Measurements from ENCODE around the gene RNF222.

RNF222 gene

GRCh38 chr17:8398980-8399379 lies 1.4 kb upstream of the RNF222 start:
- TF ChIP-seq CREB1 (IDR thresholded peaks at IDR 0.05; ENCODE audit: low read depth) = no peak
- TF ChIP-seq REST (IDR thresholded peaks at IDR 0.05; ENCODE audit: low read depth) = peak; percentile 45; the same call in 1 of the 2 replicates

GRCh38 chr17:8393470-8394231 lies 4.0 kb downstream of the RNF222 start:
- TF ChIP-seq CEBPB (IDR thresholded peaks at IDR 0.05) = no peak
- TF ChIP-seq CREB1 (IDR thresholded peaks at IDR 0.05; ENCODE audit: low read depth) = no peak
- no peak for TF ChIP-seq REST (IDR thresholded peaks at IDR 0.05; ENCODE audit: low read depth)
- TF ChIP-seq TAF1 (IDR thresholded peaks at IDR 0.05; ENCODE audit: low read depth) = no peak
- no peak for TF ChIP-seq ZBTB7A (IDR thresholded peaks at IDR 0.05; ENCODE audit: low read depth)
- TF ChIP-seq EGR1 (IDR thresholded peaks at IDR 0.05) = no peak
- no peak for TF ChIP-seq MAX (IDR thresholded peaks at IDR 0.05)
- TF ChIP-seq TEAD4 (IDR thresholded peaks at IDR 0.05) = no peak
- no peak for TF ChIP-seq EP300 (IDR thresholded peaks at IDR 0.05; ENCODE audit: borderline replicate concordance)
- TF ChIP-seq RAD21 (IDR thresholded peaks at IDR 0.05; ENCODE audit: low read depth) = no peak
- TF ChIP-seq NFIC (IDR thresholded peaks at IDR 0.05) = no peak
- no peak for TF ChIP-seq FOXM1 (IDR thresholded peaks at IDR 0.05; ENCODE audit: borderline replicate concordance, low read depth)
- no peak for TF ChIP-seq TCF12 (IDR thresholded peaks at IDR 0.05; ENCODE audit: low read depth)
- TF ChIP-seq USF1 (IDR thresholded peaks at IDR 0.05) = no peak
- no peak for TF ChIP-seq YY1 (IDR thresholded peaks at IDR 0.05; ENCODE audit: low read depth)

- no peak for TF ChIP-seq EP300 (IDR thresholded peaks at IDR 0.05; ENCODE audit: borderline replicate concordance)
- TF ChIP-seq CREB1 (IDR thresholded peaks at IDR 0.05; ENCODE audit: low read depth) = no peak
- TF ChIP-seq YY1 (IDR thresholded peaks at IDR 0.05; ENCODE audit: low read depth) = no peak
- no peak for TF ChIP-seq FOXM1 (IDR thresholded peaks at IDR 0.05; ENCODE audit: borderline replicate concordance, low read depth)
- TF ChIP-seq ZBTB7A (IDR thresholded peaks at IDR 0.05; ENCODE audit: low read depth) = no peak
These were observed 4.8 kb downstream of the RNF222 start for GRCh38 chr17:8392674-8393469.

GRCh38 chr17:8392274-8392673 lies 5.4 kb downstream of the RNF222 start:
- TF ChIP-seq RAD21 (IDR thresholded peaks at IDR 0.05; ENCODE audit: low read depth) = no peak
- TF ChIP-seq TCF12 (IDR thresholded peaks at IDR 0.05; ENCODE audit: low read depth) = 0 out of 2 replicates have a peak, but pooled peaks have one; percentile 3

- no peak for TF ChIP-seq TEAD4 (IDR thresholded peaks at IDR 0.05)
- TF ChIP-seq CEBPB (IDR thresholded peaks at IDR 0.05) = no peak
- TF ChIP-seq CREB1 (IDR thresholded peaks at IDR 0.05; ENCODE audit: low read depth) = no peak
- TF ChIP-seq USF1 (IDR thresholded peaks at IDR 0.05) = no peak
- TF ChIP-seq EGR1 (IDR thresholded peaks at IDR 0.05) = no peak
These were observed 5.9 kb downstream of the RNF222 start for GRCh38 chr17:8391711-8392110.

- TF ChIP-seq USF1 (IDR thresholded peaks at IDR 0.05) = no peak
- TF ChIP-seq REST (IDR thresholded peaks at IDR 0.05; ENCODE audit: low read depth) = no peak
- TF ChIP-seq EP300 (IDR thresholded peaks at IDR 0.05; ENCODE audit: borderline replicate concordance) = no peak
These were observed 9.5 kb downstream of the RNF222 start for GRCh38 chr17:8387914-8388651.
